GM12892 (cell line): ENCODE results near the gene HPCAL1.

Source experiments
- DNase-seq: peaks from one replicate; pipeline ENCODE4 v3.0.0; 2011; ENCODE audit not compliant: insufficient read length
- FAIRE-seq: peaks from 2 replicates; lab custom pipeline; 2011; peaks lifted over from hg19 to GRCh38; lab: Jason Lieb, UNC
- POLR2A ChIP-seq: IDR thresholded peaks from 2 replicates; pipeline ENCODE4 v1.6.1; 2011; ENCODE audit warnings: low read depth, low read length, control low read depth
- POLR2AphosphoS5 ChIP-seq: IDR thresholded peaks from 2 replicates; pipeline ENCODE4 v1.6.1; 2011; ENCODE audit warnings: low read depth, low read length, control low read depth
- TAF1 ChIP-seq: IDR thresholded peaks from 2 replicates; pipeline ENCODE4 v1.6.1; 2011; ENCODE audit warnings: low read depth, mild to moderate bottlenecking, control low read depth, low read length, borderline replicate concordance

Gene HPCAL1

DNA sequence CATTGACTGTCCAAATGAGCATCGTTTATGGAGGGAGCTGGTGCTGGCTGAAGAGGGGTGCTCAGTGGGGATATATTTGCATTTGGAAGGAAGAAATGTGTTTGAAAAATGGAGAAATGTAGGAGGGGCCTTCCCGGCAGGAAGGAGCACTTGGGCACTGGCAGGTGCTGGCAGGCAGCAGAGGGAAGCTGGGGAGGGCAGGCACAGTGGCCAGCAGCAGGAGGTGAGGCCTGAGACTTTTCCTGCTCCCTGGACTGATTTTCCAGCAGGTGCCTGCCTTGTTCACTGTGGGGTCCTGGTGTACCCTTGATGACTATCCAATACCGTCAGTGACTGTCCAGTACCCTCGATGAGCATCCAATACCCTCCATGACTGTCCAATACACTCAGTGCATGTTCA, 20.8 kb upstream of the HPCAL1 start:
- TF ChIP-seq POLR2AphosphoS5 = no peak
- TF ChIP-seq POLR2A = no peak
- FAIRE-seq (no peak), DNase-seq (no peak)

DNA sequence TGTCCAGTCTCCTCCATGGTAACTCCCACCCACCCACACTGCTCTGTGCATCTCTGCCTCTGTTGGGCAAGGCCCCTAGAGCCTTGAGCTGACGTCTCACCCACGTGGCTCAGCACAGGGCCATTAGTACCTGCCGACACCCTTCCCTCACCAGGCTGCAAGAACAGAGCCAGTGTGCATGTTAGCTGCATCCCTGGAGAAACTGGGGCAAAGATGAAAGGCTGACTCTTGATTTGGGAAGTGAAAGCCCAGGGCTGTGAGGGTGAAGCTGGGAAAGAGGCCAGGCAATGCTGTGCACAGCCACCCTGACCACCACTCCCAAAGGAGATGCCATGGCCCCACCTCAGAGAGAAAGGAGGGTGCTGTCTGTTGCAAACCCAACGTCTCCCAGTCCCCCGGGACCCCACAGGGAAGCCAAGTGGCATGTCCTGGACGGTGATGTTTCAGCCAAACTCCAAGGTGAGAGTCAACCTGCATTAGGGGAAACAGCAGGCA, 20.0 kb upstream of the HPCAL1 start:
- FAIRE-seq (no peak), DNase-seq (no peak)
- TF ChIP-seq POLR2AphosphoS5 = no peak
- no peak for TF ChIP-seq TAF1
- no peak for TF ChIP-seq POLR2A

DNA sequence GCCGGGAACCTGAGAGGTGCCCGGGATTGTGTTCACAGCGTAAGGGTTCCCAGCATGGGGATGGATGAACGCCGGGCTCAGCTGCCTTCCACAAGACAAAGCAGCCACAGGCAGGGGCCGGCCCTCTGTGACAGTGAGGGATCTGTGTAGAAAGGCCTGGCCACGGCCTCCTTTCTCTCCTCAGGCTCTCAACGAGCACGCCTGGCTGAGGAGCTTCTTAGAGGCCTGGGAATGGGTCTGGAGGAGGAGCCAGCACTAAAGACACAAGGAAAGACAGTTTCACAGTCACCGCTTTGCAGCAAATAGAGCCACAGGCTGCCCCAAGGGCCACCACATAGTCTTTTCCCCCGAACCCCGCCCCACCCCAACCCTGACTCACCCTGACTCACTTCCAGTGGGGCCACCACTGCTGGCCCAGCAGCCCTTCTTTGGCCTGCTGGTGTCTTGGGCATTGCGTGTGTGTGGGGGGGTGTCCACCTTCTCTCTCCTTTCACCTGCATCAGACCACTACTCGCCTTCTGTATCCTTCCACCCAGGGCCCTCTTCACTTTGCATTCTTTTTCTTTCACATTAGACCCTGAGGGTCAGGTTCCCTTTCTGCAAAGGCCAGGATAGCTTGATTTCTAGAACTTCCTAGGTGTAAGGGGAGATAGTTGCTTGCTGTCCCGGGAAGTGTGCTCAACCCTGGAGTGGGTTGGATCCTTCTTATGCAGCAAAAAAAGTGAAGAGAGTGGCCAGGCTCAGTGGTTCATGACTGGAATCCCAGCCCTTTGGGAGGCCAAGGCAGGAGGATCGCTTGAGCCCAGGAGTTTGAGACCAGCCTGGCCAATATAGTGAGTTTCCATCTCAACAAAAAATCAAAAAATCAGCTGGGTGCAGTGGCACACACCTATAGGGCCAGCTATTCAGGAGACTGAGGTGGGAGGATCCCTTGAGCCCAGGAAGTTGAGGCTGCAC, 19.3 kb upstream of the HPCAL1 start:
- DNase-seq (no peak), FAIRE-seq (no peak)

DNA sequence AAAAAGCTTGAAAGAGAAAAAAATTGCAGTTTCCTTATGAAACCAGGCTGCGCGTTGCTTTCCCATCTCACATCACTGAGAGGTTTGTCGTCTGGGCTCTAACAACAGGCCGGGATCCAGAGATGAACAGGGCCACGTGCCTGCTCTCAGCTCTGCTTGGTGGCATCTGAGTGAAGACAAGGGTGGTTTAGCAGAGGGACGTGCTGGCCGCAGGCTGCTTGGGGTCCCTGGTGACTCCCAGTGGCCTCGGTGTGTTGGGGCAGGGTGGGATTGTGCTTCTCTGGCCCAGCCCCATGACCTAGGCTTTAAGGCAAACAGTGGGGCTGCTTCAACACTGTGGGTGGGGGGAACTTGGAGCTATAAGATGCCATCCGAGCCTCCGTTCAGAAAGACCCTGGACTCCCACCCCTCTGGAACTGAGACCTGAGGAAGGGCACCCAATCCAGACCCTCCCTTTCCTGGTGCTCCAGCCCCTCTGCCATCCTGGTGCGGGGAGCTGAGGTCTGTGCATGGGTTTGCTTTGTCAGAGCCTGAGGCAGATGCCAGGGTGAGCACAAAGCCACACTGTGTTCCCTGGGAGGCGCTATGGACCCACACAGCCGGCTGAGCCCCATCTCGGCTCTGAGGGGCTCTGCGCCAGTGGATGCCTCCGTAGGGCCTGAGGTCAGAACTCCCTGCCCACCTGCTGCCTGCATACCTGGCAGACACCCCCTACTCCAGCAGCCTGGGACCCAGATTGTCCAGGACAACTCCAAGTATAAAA, 18.4 kb upstream of the HPCAL1 start:
- no peak for DNase-seq
- no peak for FAIRE-seq
- TF ChIP-seq TAF1 (no peak), POLR2A (no peak), POLR2AphosphoS5 (no peak)

More for the DNA sequence above, 19.3 kb upstream of the HPCAL1 start:
- TF ChIP-seq POLR2AphosphoS5 = no peak
- no peak for TF ChIP-seq POLR2A
- TF ChIP-seq TAF1 = no peak

DNA sequence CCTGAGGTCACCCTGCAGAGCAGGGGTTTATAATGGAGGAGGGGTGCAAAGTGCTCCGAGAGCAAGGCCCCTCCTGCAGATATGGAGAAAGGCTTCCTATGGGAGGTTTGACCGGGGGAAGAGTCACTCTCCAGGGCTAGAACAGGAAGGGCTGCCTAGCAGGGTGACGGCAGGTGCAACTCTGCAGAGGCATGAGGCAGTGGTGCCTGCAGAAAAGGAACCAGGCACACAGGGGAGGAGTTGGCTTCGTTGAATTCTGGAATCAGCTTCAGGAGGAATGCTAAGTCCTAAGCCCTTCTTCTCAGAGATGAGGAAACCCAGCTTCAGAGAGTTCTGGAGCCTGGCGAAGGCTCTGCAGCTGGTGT, 17.5 kb upstream of the HPCAL1 start:
- no peak for FAIRE-seq
- no peak for DNase-seq
- no peak for TF ChIP-seq POLR2AphosphoS5
- no peak for TF ChIP-seq TAF1
- no peak for TF ChIP-seq POLR2A

DNA sequence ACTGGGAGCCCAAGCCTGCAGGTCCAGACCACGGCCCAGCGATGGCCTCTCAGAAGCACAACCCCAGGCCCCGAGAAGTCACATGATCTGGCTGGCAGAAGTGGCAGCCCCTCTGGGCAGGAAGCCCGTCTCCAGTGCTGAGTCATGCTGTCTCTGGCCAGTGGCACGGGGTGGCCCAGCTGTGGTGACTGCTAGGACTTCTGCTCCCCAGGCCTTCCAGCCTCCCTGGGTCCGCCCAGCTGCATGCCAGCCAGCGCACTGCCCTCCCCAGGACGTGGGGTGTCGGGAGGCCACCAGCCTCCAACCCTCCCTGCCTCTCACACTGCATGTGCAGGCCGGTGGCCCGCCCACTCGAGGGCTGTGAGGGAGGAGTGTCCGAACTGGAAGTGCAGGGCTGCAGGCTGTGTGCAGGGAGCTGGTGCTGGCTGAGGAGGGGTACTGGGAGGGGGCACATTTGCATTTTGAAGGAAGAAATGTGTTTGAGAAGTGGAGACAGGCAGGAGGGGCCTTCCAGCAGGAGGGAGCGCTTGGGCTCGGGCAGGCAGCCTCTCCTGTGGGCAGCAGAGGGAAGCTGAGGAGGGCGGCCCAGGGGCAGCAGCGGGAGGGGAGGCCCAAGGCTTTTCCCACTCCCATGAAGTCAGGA, 17.0 kb upstream of the HPCAL1 start:
- TF ChIP-seq POLR2AphosphoS5 (no peak), TAF1 (no peak), POLR2A (no peak)
- FAIRE-seq = no peak
- DNase-seq = no peak

DNA sequence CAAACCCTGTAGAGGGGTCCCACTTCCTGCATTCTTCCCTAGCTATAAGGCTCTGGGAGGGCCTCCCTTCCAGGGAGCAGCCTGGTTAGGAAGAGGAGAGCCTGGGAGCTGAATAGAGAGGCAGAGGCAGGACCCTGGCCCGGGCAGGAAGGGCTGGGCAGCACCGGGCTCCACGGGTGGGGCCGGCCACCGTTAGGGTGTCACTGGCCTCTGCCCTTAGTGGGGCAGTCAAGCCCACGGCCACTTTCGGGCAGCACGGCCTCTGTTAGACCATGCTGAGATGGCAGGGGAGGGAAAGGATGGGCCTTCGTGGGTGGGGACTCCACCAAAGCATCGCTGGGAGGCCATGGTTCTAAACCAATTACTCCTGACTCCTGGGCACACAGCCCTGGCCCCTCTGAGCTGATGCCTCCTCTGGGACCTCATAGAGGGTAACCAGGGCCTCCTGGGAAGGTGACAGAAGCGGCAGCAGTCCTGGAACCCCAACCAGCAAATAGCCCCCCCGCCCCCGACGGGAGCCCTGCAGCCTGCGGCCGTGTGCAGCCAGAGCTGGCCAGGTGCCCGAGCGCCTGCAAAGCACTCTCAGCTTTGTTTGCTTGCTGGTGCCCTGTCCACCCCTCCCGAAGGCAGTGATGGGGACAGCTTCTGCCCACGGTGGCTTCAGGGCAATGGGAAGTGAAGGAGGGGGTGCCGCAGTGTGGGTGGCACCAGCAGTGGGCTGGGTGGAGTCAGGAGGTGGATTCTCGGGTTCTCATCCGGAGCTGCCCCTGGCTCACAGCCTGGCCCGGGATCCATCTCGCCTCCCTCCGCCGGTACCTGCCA, 16.3 kb upstream of the HPCAL1 start:
- DNase-seq = no peak

DNA sequence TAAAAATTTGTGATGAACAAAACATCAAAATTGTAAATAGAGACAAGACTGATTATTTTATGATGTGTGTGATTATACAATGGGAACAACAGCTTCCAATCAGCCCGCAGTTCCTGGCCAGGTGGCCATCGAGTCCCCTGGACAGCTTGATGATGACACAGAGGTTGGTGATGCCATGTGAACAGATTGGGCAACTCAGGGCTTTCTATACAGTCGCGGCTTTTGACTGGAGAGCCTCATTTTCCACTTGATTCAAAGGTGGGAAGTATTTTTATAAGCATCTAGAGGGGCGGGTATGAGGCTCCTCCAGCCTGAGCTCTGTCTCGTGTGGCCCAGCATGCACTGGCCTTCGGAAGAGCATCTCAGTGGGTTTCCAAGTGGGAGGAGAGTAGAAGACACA, 14.9 kb upstream of the HPCAL1 start:
- no peak for DNase-seq
- no peak for FAIRE-seq
- TF ChIP-seq TAF1 (no peak), POLR2A (no peak), POLR2AphosphoS5 (no peak)

More for the DNA sequence above, 16.3 kb upstream of the HPCAL1 start:
- no peak for FAIRE-seq
- TF ChIP-seq POLR2A = no peak
- TF ChIP-seq TAF1 = no peak
- no peak for TF ChIP-seq POLR2AphosphoS5

DNA sequence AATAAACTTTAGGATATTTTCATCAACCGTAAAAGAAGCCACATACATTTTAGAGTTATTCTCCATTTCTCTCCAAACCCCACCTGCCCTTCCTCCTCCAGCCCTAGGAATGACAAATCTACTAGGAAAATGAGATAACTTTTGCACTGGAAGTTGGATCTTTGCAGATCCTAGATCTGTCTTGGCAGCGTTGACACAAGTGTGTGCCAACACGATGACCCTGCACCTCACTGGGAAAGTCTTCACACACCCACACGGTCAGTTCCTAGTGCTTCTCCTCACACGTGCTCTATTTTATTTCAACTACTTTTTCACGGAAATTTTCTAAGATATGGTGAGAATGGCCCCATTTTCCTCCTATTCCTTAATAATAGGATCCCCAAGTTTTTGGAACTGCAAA, 14.1 kb upstream of the HPCAL1 start:
- FAIRE-seq (no peak), DNase-seq (no peak)
- TF ChIP-seq POLR2AphosphoS5 (no peak), POLR2A (no peak), TAF1 (no peak)

DNA sequence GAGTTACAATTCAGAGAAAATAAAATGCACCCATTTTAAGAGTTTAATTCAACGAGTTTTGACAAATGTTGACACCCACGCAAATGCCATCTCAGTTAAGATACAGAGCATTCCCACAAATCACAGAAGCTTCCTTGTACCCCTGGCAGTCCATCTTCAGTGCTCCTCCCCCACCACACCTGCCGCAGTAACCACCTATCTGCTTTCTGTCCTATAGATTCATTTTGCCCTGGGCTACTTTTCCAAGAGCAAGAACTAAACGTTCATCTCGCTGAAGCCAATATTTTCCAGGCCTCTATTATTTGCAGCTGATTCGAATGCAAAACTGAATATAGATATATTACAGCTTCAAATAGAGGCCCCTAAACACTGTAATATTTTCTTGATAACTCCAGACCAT, 13.4 kb upstream of the HPCAL1 start:
- TF ChIP-seq POLR2A (no peak), TAF1 (no peak)
- no peak for FAIRE-seq
- no peak for DNase-seq
